Jurkat, Clone E6-1 (cell line): ENCODE results near the gene TNFSF11.

Experiments
- DNase-seq: peaks from one replicate; pipeline ENCODE4 v3.0.0-alpha.2; 2011; ENCODE audit warnings: low read depth, low spot score
- H3K4me3 ChIP-seq: 2 replicates; pipeline ENCODE4 v1.5.1; 2011; ENCODE audit warnings: mild to moderate bottlenecking, low read length, control low read depth, moderate library complexity

Gene TNFSF11

GRCh38 chr13:42602906-42603305 lies 29.0 kb downstream of the TNFSF11 start:
- no peak for DNase-seq
- no peak overlapping the region for H3K4me3 ChIP-seq

GRCh38 chr13:42603571-42603970 lies 29.6 kb downstream of the TNFSF11 start:
- DNase-seq, result no peak
- no peak overlapping the region for H3K4me3 ChIP-seq

GRCh38 chr13:42607546-42607945 lies 33.6 kb downstream of the TNFSF11 start:
- no peak overlapping the region for H3K4me3 ChIP-seq
- no peak for DNase-seq

- no peak overlapping the region for H3K4me3 ChIP-seq
- no peak for DNase-seq
Observed at GRCh38 chr13:42610649-42611048, 36.7 kb downstream of the TNFSF11 start.

GRCh38 chr13:42611086-42611779 lies 37.3 kb downstream of the TNFSF11 start:
- H3K4me3 ChIP-seq, result no peak overlapping the region
- DNase-seq, result no peak

GRCh38 chr13:42612021-42612765 lies 38.2 kb downstream of the TNFSF11 start:
- no peak overlapping the region for H3K4me3 ChIP-seq
- DNase-seq, result no peak

GRCh38 chr13:42614436-42615035 lies 40.6 kb downstream of the TNFSF11 start:
- DNase-seq, result no peak
- no peak overlapping the region for H3K4me3 ChIP-seq

- no peak overlapping the region for H3K4me3 ChIP-seq
- no peak for DNase-seq
Observed at GRCh38 chr13:42615691-42616090, 41.7 kb downstream of the TNFSF11 start.

- DNase-seq, result no peak
- H3K4me3 ChIP-seq, result no peak overlapping the region
Observed at GRCh38 chr13:42617221-42617620, 43.3 kb downstream of the TNFSF11 start.

GRCh38 chr13:42623916-42624315 lies 50.0 kb downstream of the TNFSF11 start:
- no peak for DNase-seq
- H3K4me3 ChIP-seq, result no peak overlapping the region

- no peak for DNase-seq
Observed at GRCh38 chr13:42625611-42626010, 51.7 kb downstream of the TNFSF11 start.

GRCh38 chr13:42626176-42626860 lies 52.4 kb downstream of the TNFSF11 start:
- no peak for DNase-seq
- H3K4me3 ChIP-seq, result no peak overlapping the region

More at GRCh38 chr13:42625611-42626010, 51.7 kb downstream of the TNFSF11 start:
- no peak overlapping the region for H3K4me3 ChIP-seq

GRCh38 chr13:42628666-42629065 lies 54.7 kb downstream of the TNFSF11 start:
- no peak for DNase-seq
- no peak overlapping the region for H3K4me3 ChIP-seq

GRCh38 chr13:42631181-42631580 lies 57.2 kb downstream of the TNFSF11 start:
- no peak for DNase-seq
- no peak overlapping the region for H3K4me3 ChIP-seq

- DNase-seq, result no peak
- H3K4me3 ChIP-seq, result no peak overlapping the region
Observed at GRCh38 chr13:42633495-42633894, 59.5 kb downstream of the TNFSF11 start.

- no peak overlapping the region for H3K4me3 ChIP-seq
Observed at GRCh38 chr13:42638101-42638500, 64.1 kb downstream of the TNFSF11 start.

GRCh38 chr13:42638886-42639285 lies 64.9 kb downstream of the TNFSF11 start:
- no peak overlapping the region for H3K4me3 ChIP-seq
- DNase-seq, result no peak

More at GRCh38 chr13:42638101-42638500, 64.1 kb downstream of the TNFSF11 start:
- no peak for DNase-seq

- H3K4me3 ChIP-seq, result no peak overlapping the region
- no peak for DNase-seq
Observed at GRCh38 chr13:42643076-42643475, 69.1 kb downstream of the TNFSF11 start.

GRCh38 chr13:42644841-42645240 lies 70.9 kb downstream of the TNFSF11 start:
- no peak for DNase-seq
- H3K4me3 ChIP-seq, result no peak overlapping the region

GRCh38 chr13:42645717-42646116 lies 71.8 kb downstream of the TNFSF11 start:
- no peak for DNase-seq

More at GRCh38 chr13:42645717-42646116, 71.8 kb downstream of the TNFSF11 start:
- no peak overlapping the region for H3K4me3 ChIP-seq
